ENCODE measurements around the gene TCEANC.
"Not testable (repeated sequence)": the region's sequence is repeated elsewhere in the genome, so short reads cannot be mapped to it uniquely, and the experiment has no call there.

TCEANC gene

GRCh38 chrX:13652850-13653693, at the start of gene TCEANC:
TCEANC (plus strand) TSS chrX:13653141; CDS start chrX:13662509, 9,368 bp downstream.
- peak; percentile 93 for DNase-seq (ENCODE audit: low read depth in 2 of 2)

- no peak for DNase-seq (ENCODE audit: low read depth in 2 of 2)
Measured at GRCh38 chrX:13605611-13606010, 47.3 kb upstream of the TCEANC start.

GRCh38 chrX:13607331-13607995, 45.5 kb upstream of the TCEANC start:
- no peak for DNase-seq (ENCODE audit: low read depth in 2 of 2)

GRCh38 chrX:13607996-13608365, 45.0 kb upstream of the TCEANC start:
- DNase-seq (ENCODE audit: low read depth in 2 of 2): no peak

- DNase-seq (ENCODE audit: low read depth in 2 of 2): no peak
Measured at GRCh38 chrX:13614154-13614553, 38.8 kb upstream of the TCEANC start.

- no peak for DNase-seq (ENCODE audit: low read depth in 2 of 2)
Measured at GRCh38 chrX:13620207-13620606, 32.7 kb upstream of the TCEANC start.

- DNase-seq (ENCODE audit: low read depth in 2 of 2): no peak
Measured at GRCh38 chrX:13622401-13622964, 30.5 kb upstream of the TCEANC start.

GRCh38 chrX:13627306-13627705, 25.6 kb upstream of the TCEANC start:
- DNase-seq (ENCODE audit: low read depth in 2 of 2): no peak

GRCh38 chrX:13637224-13637623, 15.7 kb upstream of the TCEANC start:
- not testable (repeated sequence) for DNase-seq (ENCODE audit: low read depth in 2 of 2)

GRCh38 chrX:13638021-13638420, 14.9 kb upstream of the TCEANC start:
- DNase-seq (ENCODE audit: low read depth in 2 of 2): no peak

GRCh38 chrX:13638826-13639225, 14.1 kb upstream of the TCEANC start:
- DNase-seq (ENCODE audit: low read depth in 2 of 2): no peak

- not testable (repeated sequence) for DNase-seq (ENCODE audit: low read depth in 2 of 2)
Measured at GRCh38 chrX:13641684-13642083, 11.3 kb upstream of the TCEANC start.

GRCh38 chrX:13645464-13646153, 7.3 kb upstream of the TCEANC start:
- no peak for DNase-seq (ENCODE audit: low read depth in 2 of 2)

GRCh38 chrX:13646154-13646549, 6.8 kb upstream of the TCEANC start:
- DNase-seq (ENCODE audit: low read depth in 2 of 2): peak in 1 of 2 experiments; percentile 50

GRCh38 chrX:13647709-13648212, 5.2 kb upstream of the TCEANC start:
- DNase-seq (ENCODE audit: low read depth in 2 of 2): no peak

- DNase-seq (ENCODE audit: low read depth in 2 of 2): not testable (repeated sequence)
Measured at GRCh38 chrX:13648336-13648735, 4.6 kb upstream of the TCEANC start.

- peak in 1 of 2 experiments; percentile 52 for DNase-seq (ENCODE audit: low read depth in 2 of 2)
Measured at GRCh38 chrX:13649838-13650237, 3.1 kb upstream of the TCEANC start.

- DNase-seq (ENCODE audit: low read depth in 2 of 2): no peak
Measured at GRCh38 chrX:13650318-13650717, 2.6 kb upstream of the TCEANC start.

- DNase-seq (ENCODE audit: low read depth in 2 of 2): no peak
Measured at GRCh38 chrX:13651150-13651549, 1.8 kb upstream of the TCEANC start.

- peak; percentile 77 to 83 for DNase-seq (ENCODE audit: low read depth in 2 of 2)
Measured at GRCh38 chrX:13652287-13652793, 601 bp upstream of the TCEANC start.

GRCh38 chrX:13654116-13654515, 1.2 kb downstream of the TCEANC start:
- DNase-seq (ENCODE audit: low read depth in 2 of 2): no peak

- DNase-seq (ENCODE audit: low read depth in 2 of 2): no peak
Measured at GRCh38 chrX:13655674-13656073, 2.7 kb downstream of the TCEANC start.

Measured in fibroblast of skin of left quadriceps (primary cell).